K562 (cell line): ENCODE results near the gene SPNS1. TPM values are rescaled to one million over a fixed set of nuclear protein-coding genes. Genes with fewer than 3 reads are reported as not detected.

Experiments used
- ATF3 ChIP-seq, 2 experiments: fragments of 450-650 bp in 1 of 2; sonication (generic) in 1 of 2; formaldehyde crosslinking in 1 of 2; IDR thresholded peaks in 1 of 2; conservative IDR thresholded peaks in 1 of 2; 2 replicates each; pipeline versions ENCODE4 v1.6.1 to v1.8.1; 2016 to 2023; ENCODE audit warnings: mild to moderate bottlenecking in 2 of 2, moderate library complexity in 2 of 2, inconsistent platforms in 1 of 2, missing genetic modification reagents in 1 of 2
- DPF2 ChIP-seq: fragments of 450-650 bp; IDR thresholded peaks from 2 replicates; pipeline ENCODE4 v1.6.1; 2016
- GABPB1 ChIP-seq: sonication (generic); formaldehyde crosslinking; IDR thresholded peaks from 2 replicates; pipeline ENCODE4 v1.8.0; 2022; ENCODE audit warnings: mild to moderate bottlenecking, missing genetic modification reagents
- HINFP ChIP-seq: fragments of 450-650 bp; conservative IDR thresholded peaks from 2 replicates; pipeline ENCODE4 v1.6.1; 2016; ENCODE audit warnings: missing genetic modification characterization, low read depth, mild to moderate bottlenecking, control low read depth, missing compliant biosample characterization
- HNRNPL ChIP-seq: fragments of 200-400 bp; formaldehyde crosslinking; IDR thresholded peaks from 2 replicates; pipeline ENCODE4 v1.6.1; 2017; ENCODE audit warnings: low read depth, mild to moderate bottlenecking, low read length
- JUN ChIP-seq, 2 experiments: sonication (generic) in 1 of 2; formaldehyde crosslinking in 1 of 2; IDR thresholded peaks; 2 replicates each; pipeline versions ENCODE4 v1.6.1 to v1.8.0; 2012 to 2022; ENCODE audit warnings: borderline replicate concordance in 2 of 2, mild to moderate bottlenecking in 2 of 2, improper control_type of control experiment in 1 of 2, low read depth in 1 of 2, low read length in 1 of 2, missing genetic modification reagents in 1 of 2
- KAT8 ChIP-seq: fragments of 450-650 bp; IDR thresholded peaks from 2 replicates; pipeline ENCODE4 v1.6.1; 2016; ENCODE audit warnings: low read depth, mild to moderate bottlenecking
- MBD2 ChIP-seq: sonication (generic); IDR thresholded peaks from 2 replicates; pipeline ENCODE4 v1.6.1; 2016; ENCODE audit warnings: low read depth, borderline replicate concordance
- MTA1 ChIP-seq: fragments of 450-650 bp; IDR thresholded peaks from 2 replicates; pipeline ENCODE4 v1.6.1; 2017; ENCODE audit warnings: borderline replicate concordance
- NFIC ChIP-seq: fragments of 450-650 bp; IDR thresholded peaks from 2 replicates; pipeline ENCODE4 v1.6.1; 2017; ENCODE audit warnings: mild to moderate bottlenecking, inconsistent platforms
- NR2C2 ChIP-seq, 2 experiments: fragments of 200-800 bp in 1 of 2; sonication (Bioruptor generic) in 1 of 2; sonication (generic) in 1 of 2; formaldehyde crosslinking in 1 of 2; IDR thresholded peaks; 2 replicates each; pipeline versions ENCODE4 v1.6.1 to v1.8.0; 2016 to 2022; ENCODE audit warnings: mild to moderate bottlenecking in 1 of 2, missing compliant biosample characterization in 1 of 2, missing genetic modification characterization in 1 of 2, missing genetic modification reagents in 1 of 2
- POLR2G ChIP-seq: fragments of 200-400 bp; formaldehyde crosslinking; IDR thresholded peaks from 2 replicates; pipeline ENCODE4 v1.6.1; 2017; ENCODE audit warnings: low read depth, mild to moderate bottlenecking, antibody characterized with exemption, low read length, moderate library complexity
- PRDM10 ChIP-seq: fragments of 450-650 bp; IDR thresholded peaks from 2 replicates; pipeline ENCODE4 v1.6.1; 2018; ENCODE audit not compliant: partially characterized antibody
- RBFOX2 ChIP-seq: fragments of 200-400 bp; formaldehyde crosslinking; IDR thresholded peaks from 2 replicates; pipeline ENCODE4 v1.6.1; 2017; ENCODE audit warnings: low read depth, mild to moderate bottlenecking, low read length, moderate library complexity
- RNF2 ChIP-seq: sonication (generic); IDR thresholded peaks from 2 replicates; pipeline ENCODE4 v1.6.1; 2016
- SOX6 ChIP-seq: fragments of 450-650 bp; IDR thresholded peaks from 2 replicates; pipeline ENCODE4 v1.6.1; 2014; ENCODE audit warnings: mild to moderate bottlenecking
- SUPT5H ChIP-seq: fragments of 450-650 bp; IDR thresholded peaks from 2 replicates; pipeline ENCODE4 v1.6.1; 2016
- TEAD1 ChIP-seq, 2 experiments: fragments of 450-650 bp in 1 of 2; sonication (generic) in 1 of 2; formaldehyde crosslinking; IDR thresholded peaks; 2 replicates each; pipeline versions ENCODE4 v1.4.0 to v1.8.0; 2020 to 2022; ENCODE audit warnings: mild to moderate bottlenecking in 2 of 2, missing genetic modification reagents in 1 of 2
- TRIM24 ChIP-seq, 2 experiments: fragments of 450-650 bp; IDR thresholded peaks; 2 replicates each; pipeline ENCODE4 v1.6.1; 2016
- U2AF1 ChIP-seq: fragments of 200-400 bp; formaldehyde crosslinking; optimal IDR thresholded peaks from 2 replicates; pipeline ENCODE3; 2017; ENCODE audit warnings: mild to moderate bottlenecking, low read depth, low read length, moderate library complexity
- ZNF584 ChIP-seq: fragments of 200-800 bp; sonication (Bioruptor generic); IDR thresholded peaks from 2 replicates; pipeline ENCODE4 v1.6.1; 2016; ENCODE audit warnings: low read depth, mild to moderate bottlenecking, missing genetic modification characterization, missing compliant biosample characterization
- polyA plus RNA-seq, 8 experiments: library from polyadenylated mRNA; depleted of rRNA in 4 of 8; stranded (reverse) in 5 of 8; unstranded in 3 of 8; fragments of >200 nt; fragmentation: Nextera tagmentation in 2 of 8; fragmentation: Illumina TruSeq in 1 of 8; extraction: Ambion mirVana in 2 of 8; extraction: Trizol in 1 of 8; gene quantifications; 2 replicates each; pipeline versions ENCODE4 v1.2.1 to v1.2.3, GENCODE V29; 2011 to 2014; ENCODE audit warnings: inconsistent platforms in 1 of 8, missing spikeins in 1 of 8
- total RNA-seq, 7 experiments: library from RNA; depleted of rRNA in 6 of 7; stranded (reverse); fragments of >200 nt in 6 of 7; fragmentation: Illumina TruSeq in 2 of 7; extraction: Trizol in 2 of 7; gene quantifications; 2 replicates each; pipeline versions ENCODE4 v1.2.1 to v1.2.3, GENCODE V29; 2011 to 2021; ENCODE audit warnings: low replicate concordance in 1 of 7

Gene SPNS1
- total and polyA plus RNA-seq, 9 of the 15 experiments (the other 6 are each of a cell fraction or from before 2014, with no cell fraction given) = 0.58 to 64.9 (median 13.7) TPM

GRCh38 chr16:29029168-29029994 is 54.8 kb downstream of the SPNS1 start (continued):
- TF ChIP-seq HINFP (tag) (no peak), ATF3 (IDR thresholded peaks at IDR 0.05) (peak; percentile 97), ATF3 (CRISPR knock-in tag; conservative IDR thresholded peaks at IDR 0.05) (peak; percentile 74; the same call in 1 of the 2 replicates), NR2C2 (CRISPR knock-in tag; IDR thresholded peaks at IDR 0.05) (no peak), NR2C2 (tag; IDR thresholded peaks at IDR 0.05) (no peak), PRDM10 (peak; percentile 96), MBD2 (peak; percentile 85), U2AF1 (no peak), RNF2 (0 out of 2 replicates have a peak, but pooled peaks have one; percentile 44), GABPB1 (CRISPR knock-in tag) (peak; percentile 61), SUPT5H (no peak), SOX6 (0 out of 2 replicates have a peak, but pooled peaks have one; percentile 15), MTA1 (no peak), JUN (IDR thresholded peaks at IDR 0.05; ENCODE audit: borderline replicate concordance, low read depth, low read length) (peak; percentile 96), JUN (CRISPR knock-in tag; IDR thresholded peaks at IDR 0.05; ENCODE audit: borderline replicate concordance) (peak; percentile 65; the same call in 1 of the 2 replicates), HNRNPL (no peak), NFIC (peak; percentile 54), RBFOX2 (peak; percentile 50; the same call in 1 of the 2 replicates), POLR2G (peak; percentile 36; the same call in 1 of the 2 replicates), DPF2 (peak; percentile 96), TEAD1 (CRISPR knock-in tag; IDR thresholded peaks at IDR 0.05) (no peak), KAT8 (no peak), ZNF584 (no peak), TRIM24 (IDR thresholded peaks at IDR 0.05) (peak in 1 of 2 experiments; percentile 41; a peak in 2 of 4 replicates)
